Activated CD8-positive, alpha-beta memory T cell treated with anti-CD3 and anti-CD28 coated beads, Interleukin-2, amount 50 U/mL, for 24 hours (primary cell): ENCODE data around the gene ARF1.
"Not testable (repeated sequence)": the region's sequence is repeated elsewhere in the genome, so short reads cannot be mapped to it uniquely, and the experiment has no call there.

Source experiments
- DNase-seq: peaks from one replicate; pipeline ENCODE4 v3.0.0-alpha.2; 2020; ENCODE audit errors: extremely low read depth

ARF1 gene

GRCh38 chr1:228102791-228103620, 20.5 kb downstream of the ARF1 start, which contains the start of gene C1orf35:
Gene C1orf35, minus strand, starts transcription at chr1:228103325. Its CDS starts 98 bp downstream, at chr1:228103227.
- peak; percentile 83 for DNase-seq

- DNase-seq = no peak
Observed at GRCh38 chr1:228104526-228105269, 22.2 kb downstream of the ARF1 start.

- DNase-seq = no peak
Observed at GRCh38 chr1:228105270-228105995, 22.9 kb downstream of the ARF1 start.

- no peak for DNase-seq
Observed at GRCh38 chr1:228105996-228106799, 23.7 kb downstream of the ARF1 start.

- DNase-seq = no peak
Observed at GRCh38 chr1:228106800-228107054, 24.2 kb downstream of the ARF1 start.

GRCh38 chr1:228107636-228108035, 25.1 kb downstream of the ARF1 start:
- DNase-seq = no peak

- no peak for DNase-seq
Observed at GRCh38 chr1:228108055-228108690, 25.7 kb downstream of the ARF1 start.

GRCh38 chr1:228108742-228109072, 26.2 kb downstream of the ARF1 start:
- no peak for DNase-seq

- DNase-seq = peak; percentile 91
Observed at GRCh38 chr1:228109073-228109961, 26.8 kb downstream of the ARF1 start, which contains the start of gene MRPL55. Gene MRPL55, minus strand, starts transcription at chr1:228109299. Its CDS starts 1,039 bp downstream, at chr1:228108260.

- DNase-seq = no peak
Observed at GRCh38 chr1:228109962-228110488, 27.5 kb downstream of the ARF1 start.

GRCh38 chr1:228110556-228110955, 28.0 kb downstream of the ARF1 start:
- DNase-seq = no peak

- not testable (repeated sequence) for DNase-seq
Observed at GRCh38 chr1:228111315-228111714, 28.8 kb downstream of the ARF1 start.

GRCh38 chr1:228112167-228112566, 29.7 kb downstream of the ARF1 start:
- DNase-seq = no peak

- no peak for DNase-seq
Observed at GRCh38 chr1:228112617-228113016, 30.1 kb downstream of the ARF1 start.

- DNase-seq = no peak
Observed at GRCh38 chr1:228114827-228115226, 32.3 kb downstream of the ARF1 start.

- no peak for DNase-seq
Observed at GRCh38 chr1:228117335-228117734, 34.8 kb downstream of the ARF1 start.

- no peak for DNase-seq
Observed at GRCh38 chr1:228118040-228118439, 35.5 kb downstream of the ARF1 start.

- no peak for DNase-seq
Observed at GRCh38 chr1:228120351-228120750, 37.8 kb downstream of the ARF1 start.

GRCh38 chr1:228120857-228121489, 38.5 kb downstream of the ARF1 start:
- DNase-seq = no peak
